Measurements from ENCODE around the gene HEXD.

The HEXD gene

GRCh38 chr17:82397449-82398335 lies 20.5 kb upstream of the HEXD start:
- TF ChIP-seq Cebpa-rat (IDR thresholded peaks at IDR 0.05), result no peak
- H4K20me1 ChIP-seq, result peaks cover 94% of the 10 kb centered on the region
- H3K4me2 ChIP-seq, result no peak overlapping the region
- no peak overlapping the region for H3K9ac ChIP-seq
- H3K4me1 ChIP-seq, result peaks cover 59% of the 10 kb centered on the region
- peaks cover 49% of the 10 kb centered on the region for H3K27me3 ChIP-seq
- no peaks in the 10 kb centered on the region for H3K9me3 ChIP-seq
- H3K27ac ChIP-seq, result no peak overlapping the region
- H3K4me3 ChIP-seq, result no peak overlapping the region
- peaks cover 29% of the 10 kb centered on the region for H3K36me3 ChIP-seq

GRCh38 chr17:82399041-82399441 lies 19.1 kb upstream of the HEXD start:
- no peak overlapping the region for H3K9ac ChIP-seq

GRCh38 chr17:82399601-82400101 lies 18.5 kb upstream of the HEXD start:
- Histone ChIP-seq H3K27ac (no peak overlapping the region), H3K9me3 (no peaks in the 10 kb centered on the region), H3K4me2 (peak overlapping the region; percentile 82), H3K4me3 (no peak overlapping the region), H3K4me1 (peaks cover 39% of the 10 kb centered on the region), H4K20me1 (peaks cover 92% of the 10 kb centered on the region), H3K9ac (no peak overlapping the region), H3K36me3 (peaks cover 39% of the 10 kb centered on the region), H3K27me3 (peaks cover 32% of the 10 kb centered on the region)
- no peak for TF ChIP-seq Cebpa-rat (IDR thresholded peaks at IDR 0.05)

More at GRCh38 chr17:82399041-82399441, 19.1 kb upstream of the HEXD start:
- Histone ChIP-seq H3K36me3 (peaks cover 32% of the 10 kb centered on the region), H3K4me2 (peak overlapping the region; percentile 82), H4K20me1 (peaks cover 94% of the 10 kb centered on the region), H3K27me3 (peaks cover 36% of the 10 kb centered on the region), H3K9me3 (no peaks in the 10 kb centered on the region), H3K4me3 (no peak overlapping the region), H3K27ac (no peak overlapping the region), H3K4me1 (peaks cover 45% of the 10 kb centered on the region)
- no peak for TF ChIP-seq Cebpa-rat (IDR thresholded peaks at IDR 0.05)

GRCh38 chr17:82400206-82400605 lies 17.9 kb upstream of the HEXD start:
- Histone ChIP-seq H3K9me3 (no peaks in the 10 kb centered on the region), H3K4me1 (peaks cover 34% of the 10 kb centered on the region), H4K20me1 (peaks cover 86% of the 10 kb centered on the region), H3K4me3 (no peak overlapping the region), H3K27ac (no peak overlapping the region), H3K4me2 (peak overlapping the region; percentile 82), H3K27me3 (peaks cover 29% of the 10 kb centered on the region), H3K9ac (no peak overlapping the region), H3K36me3 (peaks cover 41% of the 10 kb centered on the region)
- no peak for TF ChIP-seq Cebpa-rat (IDR thresholded peaks at IDR 0.05)

GRCh38 chr17:82400830-82401229 lies 17.3 kb upstream of the HEXD start:
- TF ChIP-seq Cebpa-rat (IDR thresholded peaks at IDR 0.05), result no peak
- H3K4me2 ChIP-seq, result peak overlapping the region; percentile 82
- H3K9ac ChIP-seq, result no peak overlapping the region
- peak overlapping the region; percentile 11; the same call in 1 of the 2 replicates for H3K4me3 ChIP-seq
- peaks cover 33% of the 10 kb centered on the region for H3K4me1 ChIP-seq
- H3K27ac ChIP-seq, result no peak overlapping the region
- H3K27me3 ChIP-seq, result peaks cover 26% of the 10 kb centered on the region
- peaks cover 48% of the 10 kb centered on the region for H3K36me3 ChIP-seq
- no peaks in the 10 kb centered on the region for H3K9me3 ChIP-seq
- peaks cover 82% of the 10 kb centered on the region for H4K20me1 ChIP-seq

GRCh38 chr17:82402865-82403264 lies 15.3 kb upstream of the HEXD start:
- TF ChIP-seq Cebpa-rat (IDR thresholded peaks at IDR 0.05), result no peak
- no peak overlapping the region for H3K4me3 ChIP-seq
- H3K9me3 ChIP-seq, result no peaks in the 10 kb centered on the region
- H3K4me2 ChIP-seq, result no peak overlapping the region
- no peak overlapping the region for H3K9ac ChIP-seq
- H3K27me3 ChIP-seq, result peaks cover 13% of the 10 kb centered on the region
- peaks cover 49% of the 10 kb centered on the region for H3K36me3 ChIP-seq
- peaks cover 41% of the 10 kb centered on the region for H3K4me1 ChIP-seq
- H3K27ac ChIP-seq, result no peak overlapping the region
- peaks cover 84% of the 10 kb centered on the region for H4K20me1 ChIP-seq

- Histone ChIP-seq H3K9ac (no peak overlapping the region), H3K4me1 (peaks cover 48% of the 10 kb centered on the region), H3K27me3 (peaks cover 13% of the 10 kb centered on the region), H3K9me3 (no peaks in the 10 kb centered on the region), H4K20me1 (peaks cover 87% of the 10 kb centered on the region), H3K27ac (no peak overlapping the region), H3K36me3 (peaks cover 50% of the 10 kb centered on the region), H3K4me3 (no peak overlapping the region), H3K4me2 (no peak overlapping the region)
- no peak for TF ChIP-seq Cebpa-rat (IDR thresholded peaks at IDR 0.05)
These were observed 14.2 kb upstream of the HEXD start for GRCh38 chr17:82403662-82404660.

- H3K4me3 ChIP-seq, result no peak overlapping the region
- H3K27ac ChIP-seq, result no peak overlapping the region
- peaks cover 87% of the 10 kb centered on the region for H4K20me1 ChIP-seq
- no peak overlapping the region for H3K4me2 ChIP-seq
- no peak overlapping the region for H3K9ac ChIP-seq
- peaks cover 2% of the 10 kb centered on the region for H3K27me3 ChIP-seq
- peaks cover 41% of the 10 kb centered on the region for H3K4me1 ChIP-seq
- H3K36me3 ChIP-seq, result peaks cover 54% of the 10 kb centered on the region
- no peaks in the 10 kb centered on the region for H3K9me3 ChIP-seq
- TF ChIP-seq Cebpa-rat (IDR thresholded peaks at IDR 0.05), result no peak
These were observed 13.1 kb upstream of the HEXD start for GRCh38 chr17:82405051-82405450.

- H3K4me2 ChIP-seq, result no peak overlapping the region
- H3K36me3 ChIP-seq, result peaks cover 56% of the 10 kb centered on the region
- H4K20me1 ChIP-seq, result peaks cover 87% of the 10 kb centered on the region
- peaks cover 39% of the 10 kb centered on the region for H3K4me1 ChIP-seq
- H3K27me3 ChIP-seq, result no peaks in the 10 kb centered on the region
- no peaks in the 10 kb centered on the region for H3K9me3 ChIP-seq
- no peak for TF ChIP-seq Cebpa-rat (IDR thresholded peaks at IDR 0.05)
- H3K9ac ChIP-seq, result no peak overlapping the region
- H3K27ac ChIP-seq, result no peak overlapping the region
- no peak overlapping the region for H3K4me3 ChIP-seq
These were observed 11.9 kb upstream of the HEXD start for GRCh38 chr17:82406131-82406671.

All from BLaER1 (cell line).